ENCODE measurements around the gene CFAP97.

CFAP97 gene

DNA sequence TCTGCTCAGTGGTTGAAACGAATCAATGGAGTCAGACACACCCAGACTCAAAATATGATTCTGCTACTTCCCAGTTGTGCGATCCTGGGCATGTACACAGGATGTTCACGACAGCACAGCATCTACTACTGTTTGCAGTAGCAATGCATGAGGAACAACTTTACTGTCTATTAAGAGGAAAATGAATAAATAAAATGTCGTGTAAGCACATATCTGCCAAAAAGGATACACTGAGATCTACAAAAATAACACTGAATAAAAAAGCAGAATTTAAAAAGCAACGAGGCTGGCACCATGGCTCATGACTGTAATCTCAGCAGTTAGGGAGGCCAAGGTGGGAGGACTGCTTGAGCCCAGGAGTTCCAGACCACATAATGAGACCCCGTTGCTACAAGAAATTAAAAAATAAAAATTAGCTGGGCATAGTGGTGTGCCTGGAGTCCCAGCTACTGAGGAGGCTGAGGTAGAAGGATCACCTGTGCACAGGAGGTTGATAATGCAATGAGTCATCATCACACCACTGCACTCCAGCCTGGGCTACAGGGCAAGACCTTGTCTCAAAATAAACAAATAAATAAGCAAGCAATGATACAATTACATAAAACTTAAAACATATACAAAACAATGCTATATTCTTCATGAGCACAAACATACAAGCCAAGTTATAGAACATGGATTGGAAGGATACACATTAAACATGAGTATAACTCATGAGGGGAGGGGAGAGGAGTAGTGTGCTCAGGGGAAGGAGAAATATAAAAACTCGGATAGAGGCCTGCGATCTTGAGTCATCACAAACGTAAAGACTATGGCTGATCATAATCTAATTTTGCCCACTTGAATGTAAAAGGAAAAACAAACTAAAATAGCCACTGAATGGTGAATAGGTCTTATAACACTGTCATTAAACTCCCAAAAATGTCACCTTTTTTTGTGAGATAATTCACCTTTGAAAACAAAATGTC lies 8.6 kb downstream of the CFAP97 start:
- no peak for DNase-seq

DNA sequence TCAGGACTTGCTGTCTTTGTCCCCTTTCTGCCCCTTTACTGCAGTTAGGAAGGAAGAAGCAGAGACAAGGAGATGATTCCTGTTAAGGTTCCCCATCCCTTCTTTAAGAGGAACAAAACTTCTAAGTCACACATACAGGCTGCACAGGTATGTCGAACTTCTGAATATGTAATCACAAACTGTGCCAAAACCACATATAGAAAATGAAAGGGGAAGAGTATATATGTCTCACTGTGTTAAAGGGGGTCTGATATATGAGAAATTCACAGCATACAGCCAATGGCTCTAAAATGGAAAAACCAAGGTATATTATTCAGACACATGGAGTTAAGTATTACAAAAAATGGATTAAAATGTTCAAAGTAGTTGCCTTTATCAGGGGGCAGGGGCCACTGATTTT lies 11.7 kb downstream of the CFAP97 start:
- DNase-seq: no peak

DNA sequence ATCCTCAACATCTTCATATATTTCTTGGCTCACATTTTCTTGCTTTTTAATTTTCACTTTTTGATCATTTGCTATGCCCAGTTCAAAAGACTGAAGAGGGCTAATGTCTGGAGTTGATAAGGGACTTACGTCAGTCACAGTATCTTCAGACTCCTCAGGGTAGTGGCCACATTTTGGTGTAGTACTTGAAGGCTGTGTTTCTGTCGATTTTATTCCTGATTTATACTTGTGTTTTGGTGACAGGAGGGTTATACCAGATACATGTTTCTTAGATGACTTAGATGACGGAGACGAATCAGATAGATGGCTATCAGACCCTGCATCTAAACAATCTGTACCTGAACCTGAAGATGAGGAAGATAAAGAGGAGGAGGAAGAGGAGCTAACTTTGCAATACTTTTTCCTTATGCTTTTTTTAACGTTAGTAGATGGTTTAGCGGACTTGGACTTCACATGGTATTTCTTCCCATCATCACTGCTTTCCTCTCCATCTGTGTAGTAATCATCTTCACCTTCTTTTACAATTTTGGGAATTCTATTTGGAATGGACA lies 13.4 kb downstream of the CFAP97 start:
- DNase-seq: no peak

- no peak for DNase-seq
These were observed 14.0 kb downstream of the CFAP97 start for GRCh38 chr4:185189606-185190305.

GRCh38 chr4:185186769-185187168 lies 17.0 kb downstream of the CFAP97 start:
- DNase-seq: no peak

GRCh38 chr4:185183622-185184281 lies 20.0 kb downstream of the CFAP97 start:
- DNase-seq: peak; percentile 84

DNA sequence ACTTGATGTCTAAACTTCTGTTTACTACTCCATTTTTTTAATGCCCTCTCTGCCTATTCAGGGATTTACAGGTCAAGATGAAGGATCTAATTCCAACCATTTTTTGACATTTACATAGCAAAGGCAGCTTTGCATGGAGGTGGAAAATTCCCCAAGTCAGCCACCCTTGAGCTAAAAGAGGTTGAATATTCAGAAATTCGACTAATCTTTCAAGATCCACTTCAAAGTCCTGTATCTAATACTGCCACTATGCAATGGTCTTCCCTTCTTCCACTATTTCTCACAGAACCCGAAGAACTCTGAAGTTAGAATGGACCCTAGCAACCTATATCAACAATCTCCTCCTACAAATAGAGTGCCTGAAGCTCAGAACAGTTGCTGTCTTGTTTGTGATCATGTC lies 21.6 kb downstream of the CFAP97 start:
- no peak for DNase-seq

GRCh38 chr4:185179488-185179887 lies 24.3 kb downstream of the CFAP97 start:
- no peak for DNase-seq

DNA sequence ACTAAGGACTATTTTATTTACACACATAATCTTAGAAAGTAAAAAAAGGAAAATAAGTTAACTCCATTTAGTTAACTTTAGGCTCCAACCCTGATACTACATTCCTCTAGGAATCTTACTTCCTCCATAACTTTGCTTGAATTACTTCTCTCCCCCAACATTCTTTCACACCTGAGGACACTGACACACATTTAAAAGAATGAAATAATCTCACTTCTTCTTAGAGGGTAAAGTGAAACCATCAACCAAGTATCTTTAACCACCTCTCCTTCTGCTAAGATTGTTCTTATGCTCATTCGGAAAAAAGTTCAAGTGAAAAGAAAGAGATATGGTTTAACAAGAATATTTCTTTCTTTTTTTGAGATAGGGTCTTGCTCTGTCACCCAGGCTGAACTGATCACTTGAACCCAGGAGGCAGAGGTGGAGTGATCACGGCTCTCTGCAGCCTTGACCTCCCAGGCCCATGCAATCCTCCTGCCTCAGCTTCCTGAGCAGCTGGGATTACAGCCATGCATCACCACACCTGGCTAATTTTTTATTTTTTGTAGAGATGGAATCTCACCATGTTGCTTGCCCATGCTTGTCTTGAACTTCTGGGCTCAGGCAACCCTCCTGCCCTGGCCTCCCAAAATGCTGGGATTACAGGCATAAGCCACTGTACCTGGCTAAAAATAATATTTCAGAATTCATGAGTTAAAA lies 32.3 kb downstream of the CFAP97 start:
- DNase-seq: no peak

- DNase-seq: no peak
These were observed 36.6 kb downstream of the CFAP97 start for GRCh38 chr4:185167234-185167633.

DNA sequence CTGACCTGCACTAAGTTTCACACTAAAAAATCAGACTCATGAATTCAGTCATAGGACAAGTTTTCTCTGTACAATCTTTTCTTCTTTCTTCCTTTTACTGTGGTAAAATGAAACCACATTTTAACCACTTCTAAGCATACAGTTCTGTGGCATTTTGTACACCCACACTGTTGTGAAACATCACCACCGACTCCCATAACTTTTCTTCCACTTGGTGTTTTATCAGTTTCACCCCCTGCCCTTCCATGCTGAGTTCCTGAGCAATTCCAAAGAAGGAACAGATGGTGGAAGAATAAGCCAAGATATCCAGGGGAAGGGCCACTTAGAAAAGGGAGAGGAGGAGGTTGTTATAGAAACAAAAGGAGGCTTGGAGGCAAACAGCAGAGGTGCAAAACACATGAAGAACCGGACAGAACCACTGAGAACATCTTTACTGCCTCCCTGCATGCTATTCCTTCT lies 38.2 kb downstream of the CFAP97 start:
- no peak for DNase-seq

- DNase-seq: no peak
These were observed 52.5 kb downstream of the CFAP97 start for GRCh38 chr4:185151296-185151695.

DNA sequence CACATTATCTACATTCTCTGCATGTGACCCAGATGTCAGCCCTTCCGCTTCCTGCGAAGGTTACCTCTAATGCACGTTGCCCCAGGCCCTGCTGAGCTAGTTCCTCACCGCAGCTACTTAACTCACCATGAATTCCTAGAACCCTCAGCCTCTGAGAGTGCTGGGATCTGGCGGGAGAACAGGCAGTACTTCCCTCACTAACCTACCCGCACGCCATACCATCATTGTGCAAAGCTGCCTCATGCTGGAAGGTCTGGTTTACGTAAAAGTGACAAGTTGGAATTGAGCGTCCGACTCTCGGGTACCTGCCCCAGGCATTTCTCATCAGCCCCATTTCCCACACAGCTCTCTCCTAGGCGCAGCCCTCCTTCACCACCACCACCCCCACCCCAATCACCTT lies 54.4 kb downstream of the CFAP97 start:
- no peak for DNase-seq

DNA sequence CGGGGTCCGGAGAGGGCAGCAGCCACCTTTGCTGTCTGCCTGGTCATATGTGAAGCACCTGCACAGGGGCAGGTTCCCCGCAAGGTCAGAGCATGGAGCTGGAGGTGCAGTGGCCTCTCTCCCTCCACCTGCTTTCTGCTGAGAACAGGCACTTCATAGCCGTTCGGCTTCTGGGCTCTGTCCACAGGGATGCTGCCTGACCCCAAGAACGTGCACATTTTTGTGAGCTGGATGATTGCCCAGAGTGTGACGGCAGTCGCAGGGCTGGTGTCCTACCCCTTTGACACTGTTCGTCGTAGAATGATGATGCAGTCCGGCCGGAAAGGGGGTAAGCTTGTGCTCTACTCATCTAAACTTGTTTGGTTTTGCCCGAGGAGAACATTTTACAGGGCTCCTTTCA lies 58.2 kb downstream of the CFAP97 start:
- no peak for DNase-seq

DNA sequence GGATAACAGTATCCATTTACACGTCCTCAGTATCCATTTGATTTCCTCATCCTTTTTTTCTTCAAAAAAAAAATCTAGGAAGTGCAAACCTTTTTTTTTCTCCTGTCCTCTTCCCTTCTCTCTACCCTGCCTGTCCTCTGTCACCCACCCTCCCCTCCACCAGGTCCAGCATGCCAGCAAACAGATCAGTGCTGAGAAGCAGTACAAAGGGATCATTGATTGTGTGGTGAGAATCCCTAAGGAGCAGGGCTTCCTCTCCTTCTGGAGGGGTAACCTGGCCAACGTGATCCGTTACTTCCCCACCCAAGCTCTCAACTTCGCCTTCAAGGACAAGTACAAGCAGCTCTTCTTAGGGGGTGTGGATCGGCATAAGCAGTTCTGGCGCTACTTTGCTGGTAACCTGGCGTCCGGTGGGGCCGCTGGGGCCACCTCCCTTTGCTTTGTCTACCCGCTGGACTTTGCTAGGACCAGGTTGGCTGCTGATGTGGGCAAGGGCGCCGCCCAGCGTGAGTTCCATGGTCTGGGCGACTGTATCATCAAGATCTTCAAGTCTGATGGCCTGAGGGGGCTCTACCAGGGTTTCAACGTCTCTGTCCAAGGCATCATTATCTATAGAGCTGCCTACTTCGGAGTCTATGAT lies 59.1 kb downstream of the CFAP97 start:
- DNase-seq: no peak

DNA sequence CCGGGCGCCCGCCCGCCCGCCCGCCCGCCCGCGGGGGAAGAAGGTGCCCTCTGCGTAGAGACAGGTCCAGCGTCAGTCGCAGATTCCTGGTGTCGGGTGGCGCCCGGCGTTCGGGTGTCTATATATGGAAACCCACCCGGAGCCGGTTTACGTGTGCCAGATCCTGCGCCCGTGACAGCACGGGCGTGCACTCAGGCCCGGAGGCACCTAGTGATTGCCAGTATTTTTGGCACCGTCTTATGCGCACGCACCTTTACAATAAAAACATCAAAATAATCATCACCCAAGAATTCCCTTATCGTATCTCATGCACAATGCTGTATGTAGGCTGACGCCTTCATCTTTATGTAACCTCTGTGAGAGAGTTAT lies 60.2 kb downstream of the CFAP97 start:
- peak; percentile 31 for DNase-seq

GRCh38 chr4:185142912-185143600 lies 60.7 kb downstream of the CFAP97 start, which contains the start of gene SLC25A4:
TSS of gene SLC25A4 (plus strand) at chr4:185143266. CDS start at chr4:185143373, 107 bp downstream.
- peak; percentile 90 for DNase-seq

GRCh38 chr4:185142564-185142911 lies 61.3 kb downstream of the CFAP97 start:
- DNase-seq: peak; percentile 34

DNA sequence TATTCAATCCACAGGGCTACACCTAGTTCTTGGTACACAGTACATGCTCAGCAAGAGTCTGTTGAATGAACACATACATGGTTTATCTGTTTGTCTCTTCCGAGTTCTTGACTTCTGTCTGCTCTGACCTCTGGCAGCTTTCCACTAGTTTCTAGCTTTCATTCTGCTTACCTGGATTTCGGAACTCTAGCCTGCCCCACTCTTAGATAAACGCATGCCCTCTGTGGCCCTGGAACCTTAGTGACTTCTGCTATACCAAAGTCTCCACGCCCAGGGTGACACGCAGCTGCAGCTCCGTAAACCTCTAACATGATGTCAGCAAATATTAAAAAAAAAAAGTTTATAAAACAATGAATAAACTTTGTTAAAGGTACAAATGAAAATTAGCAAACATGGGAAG lies 62.0 kb downstream of the CFAP97 start:
- DNase-seq: no peak

- DNase-seq: no peak
These were observed 64.1 kb downstream of the CFAP97 start for GRCh38 chr4:185139736-185140135.

- DNase-seq: no peak
These were observed 65.6 kb downstream of the CFAP97 start for GRCh38 chr4:185138161-185138560.
